DMS 273 (cell line): Measurements from ENCODE around the gene WNT9B.

Experiments
- DNase-seq: peaks from one replicate; lab custom pipeline; 2025; ENCODE audit not compliant: unreplicated experiment; lab: John Stamatoyannopoulos, UW

WNT9B gene

DNA sequence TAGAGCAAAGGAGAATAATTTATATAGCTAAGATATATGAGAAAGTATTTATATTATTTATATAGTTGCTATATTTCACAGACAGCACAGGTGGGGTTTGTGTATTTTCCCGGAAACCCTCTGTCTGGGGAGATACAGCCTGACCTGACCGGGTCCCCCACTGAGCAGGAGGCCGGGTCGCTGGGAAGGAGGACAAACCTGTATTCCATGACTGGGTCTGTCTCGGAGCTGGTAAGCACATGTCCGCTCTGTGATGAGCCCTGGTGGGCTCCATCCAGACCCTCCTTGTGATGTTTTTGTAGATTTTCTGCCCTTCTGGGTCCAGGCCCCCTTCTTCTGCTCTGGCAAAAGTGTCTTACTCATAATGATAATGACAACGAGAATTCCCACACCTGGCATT lies 27.7 kb downstream of the WNT9B start:
- no peak for DNase-seq

DNA sequence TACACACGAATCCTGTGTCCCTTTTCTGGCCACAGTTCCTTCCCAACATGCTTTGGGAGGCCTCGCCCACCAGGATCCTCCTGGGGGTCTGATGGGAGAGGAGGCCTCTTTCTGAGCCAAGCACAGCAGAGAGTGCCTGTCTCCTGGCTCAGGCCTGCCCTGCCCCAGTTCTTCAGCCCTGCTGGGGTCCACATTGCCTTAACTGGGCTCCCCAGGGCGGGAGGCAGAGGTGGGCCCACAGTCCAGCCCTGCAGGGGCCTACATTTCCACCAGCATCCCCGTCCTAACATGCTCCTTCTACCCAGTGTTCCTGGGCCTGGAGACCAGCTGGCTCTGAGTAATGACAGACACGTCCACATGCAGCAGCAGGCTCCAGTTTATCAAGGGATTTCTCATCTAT lies 29.6 kb downstream of the WNT9B start:
- DNase-seq: no peak

- DNase-seq: no peak
Observed at GRCh38 chr17:46882666-46883065, 31.3 kb downstream of the WNT9B start.

GRCh38 chr17:46883871-46884520 lies 32.6 kb downstream of the WNT9B start:
- no peak for DNase-seq

GRCh38 chr17:46884552-46884951 lies 33.2 kb downstream of the WNT9B start:
- DNase-seq: no peak

DNA sequence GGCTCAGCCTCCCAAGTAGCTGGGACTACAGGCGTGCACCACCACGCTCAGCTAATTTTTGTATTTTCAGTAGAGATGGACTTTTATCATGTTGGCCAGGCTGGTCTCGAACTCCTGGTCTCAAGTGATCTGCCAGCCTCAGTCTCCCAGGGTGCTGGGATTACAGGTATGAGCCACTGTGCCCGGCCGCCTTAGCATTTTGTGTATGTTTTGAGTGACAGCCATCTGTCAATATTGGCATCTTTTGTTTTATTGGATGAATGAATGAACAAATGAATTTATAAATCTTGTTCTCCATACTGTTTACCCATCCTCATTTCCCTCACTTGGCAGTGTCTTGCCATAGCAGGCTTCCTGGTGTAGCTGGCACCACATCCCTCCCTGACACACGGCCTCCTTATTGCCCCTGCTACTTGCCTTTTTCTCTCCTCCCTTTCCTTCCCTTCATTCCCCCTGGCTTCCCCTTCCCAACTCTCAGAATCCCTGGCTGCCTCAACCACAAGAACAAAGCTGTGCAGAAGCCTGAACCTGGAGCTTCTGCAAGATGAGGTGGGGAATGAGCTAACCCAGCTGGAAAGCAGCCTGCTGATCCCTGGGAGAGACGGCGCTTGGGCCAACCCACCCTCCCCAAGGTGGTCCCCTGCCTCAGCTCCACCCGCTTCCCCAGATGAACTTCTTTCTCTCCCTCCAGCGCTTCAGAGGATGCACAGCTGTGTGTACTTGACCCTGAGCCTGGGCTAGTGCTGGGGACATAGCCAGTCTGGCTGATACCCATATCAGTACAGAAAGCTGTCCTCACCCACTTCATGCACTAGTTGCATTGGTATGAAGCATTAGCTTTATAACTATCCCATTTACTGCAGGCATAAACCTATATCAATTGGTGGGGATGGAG lies 34.3 kb downstream of the WNT9B start:
- DNase-seq: no peak

- DNase-seq: no peak
Observed at GRCh38 chr17:46886310-46886663, 34.9 kb downstream of the WNT9B start.

DNA sequence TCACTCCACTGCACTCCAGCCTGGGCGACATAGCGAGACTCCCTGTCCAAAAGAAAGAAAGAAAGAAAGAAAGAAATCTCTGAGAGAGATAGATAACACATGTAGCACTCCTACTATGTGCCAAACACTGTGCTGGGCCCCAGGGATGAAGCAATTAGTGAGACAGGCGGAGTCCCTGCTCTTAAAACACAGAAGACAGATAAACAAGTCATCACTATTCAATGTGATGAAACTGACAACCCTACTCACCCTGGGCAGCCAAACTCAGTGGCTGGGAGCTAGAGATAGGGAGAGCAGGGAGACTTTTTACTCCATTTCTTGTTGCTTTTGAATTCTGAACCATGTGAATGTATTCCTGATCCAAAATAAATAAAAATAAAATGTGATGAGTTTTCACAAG lies 36.3 kb downstream of the WNT9B start:
- no peak for DNase-seq

- no peak for DNase-seq
Observed at GRCh38 chr17:46888727-46889126, 37.3 kb downstream of the WNT9B start.

DNA sequence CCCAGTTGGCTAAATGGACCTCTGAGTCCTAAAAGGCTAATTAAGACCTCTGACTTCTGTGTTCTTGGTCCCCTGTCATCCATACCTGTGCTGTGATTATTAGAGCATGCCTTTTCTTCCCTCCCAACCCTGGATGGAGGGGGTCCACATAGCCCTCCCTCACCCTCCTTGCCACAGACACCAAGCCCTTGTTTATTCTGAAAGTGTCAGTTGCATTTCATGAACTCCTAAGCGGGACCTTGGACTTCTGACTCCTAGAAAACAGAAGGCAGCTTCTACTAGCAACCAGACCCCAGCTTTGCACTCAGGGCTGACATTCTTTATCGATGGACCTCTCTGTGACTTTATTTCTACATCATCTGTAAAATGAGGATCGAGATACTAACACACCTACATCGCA lies 38.1 kb downstream of the WNT9B start:
- DNase-seq: no peak

- DNase-seq: no peak
Observed at GRCh38 chr17:46889992-46890564, 38.7 kb downstream of the WNT9B start.

DNA sequence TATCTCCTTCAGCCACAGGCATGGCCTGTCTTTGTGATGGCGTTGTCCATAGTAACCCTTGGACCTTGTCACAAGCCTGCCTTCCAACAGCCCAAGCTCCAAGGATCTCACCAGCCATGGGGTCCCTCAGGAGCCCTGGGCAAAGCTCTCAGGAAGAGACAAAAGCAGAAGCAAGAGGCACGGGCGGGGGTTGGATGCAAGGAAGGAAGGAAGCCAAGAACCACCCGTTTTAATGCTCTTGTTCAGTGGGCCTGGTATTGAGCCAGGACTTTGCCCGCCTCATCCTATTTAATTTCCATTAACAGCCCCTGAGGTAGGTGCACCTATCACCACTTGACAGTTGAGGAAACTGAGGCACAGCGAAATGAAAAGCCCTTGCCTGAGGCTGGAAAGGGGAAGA lies 39.3 kb downstream of the WNT9B start:
- DNase-seq: no peak

GRCh38 chr17:46892192-46892703 lies 40.9 kb downstream of the WNT9B start:
- DNase-seq: no peak

DNA sequence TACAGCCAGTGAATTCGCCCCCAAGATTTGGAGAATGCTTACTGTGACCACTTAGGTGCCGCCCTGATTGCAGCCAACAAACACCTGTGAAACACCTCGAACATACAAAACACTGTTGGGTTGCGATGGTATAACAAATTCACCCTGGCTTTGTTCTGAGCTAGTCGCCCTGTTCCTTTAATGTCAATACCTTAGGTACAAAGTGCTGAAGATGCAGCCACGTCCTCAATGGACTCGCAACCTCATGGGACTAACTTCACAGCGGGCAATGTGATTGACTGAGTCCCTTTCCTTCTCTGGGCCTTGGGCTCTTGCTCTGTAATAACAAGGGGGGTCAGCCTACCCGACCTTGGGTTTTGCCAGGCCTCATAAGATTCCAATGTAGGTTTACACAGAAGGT lies 42.6 kb downstream of the WNT9B start:
- DNase-seq: no peak

DNA sequence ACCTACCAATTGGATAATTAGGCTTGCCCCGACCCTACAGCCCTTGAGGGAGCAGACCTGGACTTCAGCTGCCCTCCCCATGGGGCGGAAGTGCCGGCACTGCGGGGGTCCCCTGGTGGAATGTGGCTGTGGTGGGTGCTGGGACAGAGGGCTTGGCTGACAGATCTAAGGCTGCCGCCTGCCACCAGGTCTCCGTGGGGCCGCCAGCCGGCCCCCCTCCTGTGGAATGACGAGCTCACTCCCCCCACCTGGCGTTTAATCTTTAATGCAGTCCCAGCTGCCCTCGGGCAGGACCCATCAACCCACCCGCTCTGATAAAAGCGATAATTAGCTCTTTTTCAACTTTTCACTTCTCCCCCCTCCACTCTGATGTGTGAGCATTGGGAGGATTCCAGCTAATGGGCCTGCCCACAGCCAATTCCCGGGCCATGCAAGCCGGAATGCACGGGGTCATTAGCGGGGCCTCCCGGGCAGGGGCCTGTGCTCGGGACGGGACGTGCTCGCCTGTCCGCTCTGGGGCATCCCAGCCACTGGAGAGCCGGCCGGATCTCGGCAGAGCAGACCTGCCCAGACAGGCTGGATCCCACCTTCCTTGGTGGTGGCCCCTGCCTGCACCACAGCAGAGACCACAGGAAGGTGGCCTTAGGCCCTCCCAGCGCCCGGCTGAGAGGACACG lies 43.2 kb downstream of the WNT9B start:
- no peak for DNase-seq

GRCh38 chr17:46895171-46895570 lies 43.8 kb downstream of the WNT9B start:
- DNase-seq: no peak

GRCh38 chr17:46896991-46897390 lies 45.6 kb downstream of the WNT9B start:
- no peak for DNase-seq

DNA sequence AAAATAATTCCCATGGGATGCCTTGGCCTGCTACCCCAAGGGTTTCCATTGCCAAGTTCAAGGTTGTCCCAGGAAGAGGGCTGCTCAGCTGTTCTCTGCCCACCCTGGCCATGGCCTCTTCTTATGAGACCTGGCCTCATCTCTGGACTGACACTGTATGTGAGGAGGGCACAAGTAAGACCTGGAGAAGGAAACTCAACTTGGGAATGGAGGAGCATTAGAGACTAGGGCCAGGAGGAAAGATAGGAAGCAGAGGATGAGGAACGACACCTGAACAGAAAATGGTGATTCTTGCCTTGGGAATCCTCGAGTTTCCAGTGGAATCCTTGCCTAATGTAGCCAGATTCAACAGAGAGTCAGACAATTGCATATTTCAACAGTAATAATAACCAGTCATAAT lies 47.0 kb downstream of the WNT9B start:
- no peak for DNase-seq

DNA sequence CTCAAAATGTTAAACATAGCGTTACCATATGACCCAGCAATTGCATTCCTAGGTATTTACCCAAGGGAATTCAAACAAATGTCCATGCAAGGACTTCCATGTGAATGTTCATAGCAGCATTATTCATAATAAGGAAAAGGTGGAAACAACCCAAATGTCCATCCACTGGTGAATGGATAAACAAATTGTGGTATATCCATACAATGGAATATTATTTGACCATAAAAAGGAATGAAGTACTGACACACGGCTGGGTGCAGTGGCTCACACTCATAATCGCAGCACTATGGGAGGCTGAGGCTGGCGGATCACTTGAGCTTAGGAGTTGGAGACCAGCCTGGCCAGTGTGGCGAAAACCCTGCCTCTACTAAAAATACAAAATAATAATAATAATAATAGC lies 47.5 kb downstream of the WNT9B start:
- no peak for DNase-seq

DNA sequence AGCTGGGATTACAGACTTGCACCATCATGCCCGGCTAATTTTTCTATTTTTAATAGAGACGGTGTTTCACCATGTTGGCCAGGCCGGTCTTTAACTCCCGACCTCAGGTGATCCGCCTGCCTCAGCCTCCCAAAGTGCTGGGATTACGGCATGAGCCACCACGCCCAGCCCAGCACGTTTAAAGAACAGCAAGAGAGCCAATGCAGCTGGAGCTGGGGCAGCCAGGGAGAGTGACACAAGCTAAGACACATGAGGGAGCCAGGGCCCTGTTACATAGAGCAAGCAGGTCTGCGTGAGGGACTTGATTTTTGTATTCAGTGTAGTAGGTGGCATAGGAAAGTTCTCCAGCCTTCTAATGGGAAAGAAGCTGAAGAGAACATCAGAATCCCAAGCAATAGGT lies 49.9 kb downstream of the WNT9B start:
- no peak for DNase-seq
